ENCODE results near the gene ROR1.

The ROR1 gene

GRCh38 chr1:64166629-64167028 lies 392.8 kb downstream of the ROR1 start:
- TF ChIP-seq CTCF (IDR thresholded peaks at IDR 0.05) = no peak

GRCh38 chr1:64167176-64167575 lies 393.4 kb downstream of the ROR1 start:
- TF ChIP-seq CTCF (IDR thresholded peaks at IDR 0.05) = no peak

GRCh38 chr1:64171246-64171645 lies 397.4 kb downstream of the ROR1 start:
- no peak for TF ChIP-seq CTCF (IDR thresholded peaks at IDR 0.05)

- TF ChIP-seq CTCF (IDR thresholded peaks at IDR 0.05) = no peak
Observed at GRCh38 chr1:64171797-64172281, 398.0 kb downstream of the ROR1 start.

GRCh38 chr1:64172458-64172983 lies 398.7 kb downstream of the ROR1 start:
- TF ChIP-seq CTCF (IDR thresholded peaks at IDR 0.05) = no peak

- no peak for TF ChIP-seq CTCF (IDR thresholded peaks at IDR 0.05)
Observed at GRCh38 chr1:64173336-64173940, 399.6 kb downstream of the ROR1 start.

- no peak for TF ChIP-seq CTCF (IDR thresholded peaks at IDR 0.05)
Observed at GRCh38 chr1:64175639-64176038, 401.8 kb downstream of the ROR1 start.

- no peak for TF ChIP-seq CTCF (IDR thresholded peaks at IDR 0.05)
Observed at GRCh38 chr1:64176659-64177058, 402.8 kb downstream of the ROR1 start.

Data from LNCAP (cell line).